Stimulated activated CD8-positive, alpha-beta memory T cell treated with anti-CD3 and anti-CD28 coated beads, Interleukin-4, amount 100 ng/mL, for 4 hours (primary cell): Measurements from ENCODE around the gene GNGT2.
"Not testable (repeated sequence)": the region's sequence is repeated elsewhere in the genome, so short reads cannot be mapped to it uniquely, and the experiment has no call there.

ENCODE experiments used
- DNase-seq, 2 donors: peaks; one replicate each; pipeline ENCODE4 v3.0.0-alpha.2; 2020; ENCODE audit warnings: low read depth in 2 of 2, low spot score in 1 of 2

GNGT2 gene

GRCh38 chr17:49213399-49213798 lies 3.0 kb upstream of the GNGT2 start:
- no peak for DNase-seq

DNA sequence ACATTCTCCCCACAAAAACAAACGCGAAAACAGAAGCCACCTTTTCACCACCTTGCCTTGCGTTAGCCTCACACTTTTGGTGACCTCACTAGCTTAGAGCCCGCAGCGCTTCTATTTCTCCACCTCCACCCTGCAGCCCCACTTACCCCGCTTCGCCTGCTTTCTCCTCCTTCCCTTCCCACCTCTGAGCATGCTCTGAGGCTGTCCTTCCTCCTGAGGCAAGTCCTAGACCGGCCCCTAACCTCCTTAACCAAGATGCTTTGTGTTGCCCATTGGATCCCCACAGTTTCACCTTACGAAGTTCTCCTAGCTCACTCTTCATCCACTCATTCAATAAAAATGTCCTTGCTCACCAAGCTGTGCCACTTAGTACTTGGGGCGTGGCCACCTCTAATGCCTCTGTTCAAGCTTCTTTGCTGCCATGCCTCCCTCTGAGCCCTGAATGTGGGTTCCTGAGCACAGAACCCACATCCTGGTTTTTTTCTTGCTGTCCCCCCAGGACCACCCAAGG lies 1.3 kb downstream of the GNGT2 start:
- DNase-seq, result no peak

- no peak for DNase-seq
These were observed 5.9 kb downstream of the GNGT2 start for GRCh38 chr17:49204516-49204915.

DNA sequence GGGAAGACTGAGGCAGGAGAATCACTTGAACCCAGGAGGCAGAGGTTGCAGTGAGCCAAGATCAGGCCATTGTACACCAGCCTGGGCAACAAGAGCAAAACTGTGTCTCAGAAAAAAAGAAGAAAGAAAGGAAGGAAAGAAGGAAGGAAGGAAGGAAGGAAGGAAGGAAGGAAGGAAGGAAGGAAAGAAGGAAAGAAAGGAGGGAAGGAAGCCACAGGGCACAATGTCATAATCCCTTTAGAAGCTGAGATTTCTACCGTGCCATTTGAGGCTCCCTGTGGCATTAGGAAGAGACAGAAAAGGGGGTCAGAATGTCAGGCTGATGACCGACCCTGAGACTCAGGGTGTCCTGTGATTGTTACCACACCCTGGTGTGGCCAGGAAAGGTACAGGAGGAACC lies 6.6 kb downstream of the GNGT2 start:
- no peak for DNase-seq

- DNase-seq, result no peak
These were observed 8.9 kb downstream of the GNGT2 start for GRCh38 chr17:49201481-49201927.

DNA sequence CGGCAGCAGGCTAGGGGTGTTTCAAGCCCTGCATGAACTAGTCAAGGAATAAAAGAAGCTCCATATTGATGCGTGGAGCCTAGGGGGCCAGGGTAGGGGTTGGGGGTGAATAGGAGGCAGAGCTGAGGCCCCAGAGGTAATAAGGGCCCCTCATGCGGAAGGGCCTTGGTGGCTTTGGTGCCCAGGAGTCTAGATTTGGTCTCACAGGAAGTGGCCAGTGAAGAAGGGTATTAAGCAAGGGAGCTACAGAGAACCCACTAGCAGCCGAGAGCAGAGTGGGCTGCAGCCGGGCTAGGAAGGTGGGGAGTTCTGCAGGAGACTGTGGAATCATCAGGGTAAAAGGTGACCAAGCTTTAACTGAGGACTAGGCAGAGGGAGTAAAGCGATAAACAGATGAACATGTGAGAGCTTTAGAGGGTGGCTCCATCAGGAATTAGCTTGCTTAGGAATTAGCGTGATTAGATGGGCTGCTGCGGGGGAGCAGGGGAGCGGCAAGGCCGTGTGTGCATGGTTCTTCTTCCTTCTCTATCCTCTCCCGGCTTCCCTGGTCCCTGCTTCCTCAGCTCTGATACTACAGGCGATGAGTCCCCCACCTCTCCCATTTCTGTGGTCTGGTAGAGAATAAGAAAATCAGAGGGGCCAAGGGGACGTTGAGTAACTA lies 9.8 kb downstream of the GNGT2 start:
- DNase-seq, result no peak

- no peak for DNase-seq
These were observed 12.2 kb downstream of the GNGT2 start for GRCh38 chr17:49198211-49198610.

GRCh38 chr17:49197346-49197998 lies 12.9 kb downstream of the GNGT2 start:
- no peak for DNase-seq

DNA sequence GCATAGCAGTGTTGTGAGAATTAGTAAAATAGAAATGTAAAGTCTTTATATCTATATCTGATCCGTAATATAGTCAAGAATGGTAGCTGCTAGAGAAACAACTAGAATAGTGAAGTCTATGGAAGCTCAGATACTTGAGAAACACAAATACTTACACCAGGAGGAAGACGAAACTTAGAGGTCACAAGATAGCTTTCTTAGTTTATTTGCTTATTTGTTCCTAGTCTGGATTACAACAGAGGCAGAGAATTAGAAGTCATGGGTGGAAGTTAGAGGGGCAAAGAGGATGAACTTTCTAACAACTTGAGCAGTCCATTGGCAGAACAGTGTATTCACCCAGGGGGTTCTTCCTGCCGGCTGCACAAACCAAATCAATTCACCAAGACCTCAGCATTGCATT lies 13.9 kb downstream of the GNGT2 start:
- DNase-seq, result no peak

- DNase-seq, result no peak
These were observed 14.6 kb downstream of the GNGT2 start for GRCh38 chr17:49195751-49196150.

- no peak for DNase-seq
These were observed 16.1 kb downstream of the GNGT2 start for GRCh38 chr17:49194297-49194607.

DNA sequence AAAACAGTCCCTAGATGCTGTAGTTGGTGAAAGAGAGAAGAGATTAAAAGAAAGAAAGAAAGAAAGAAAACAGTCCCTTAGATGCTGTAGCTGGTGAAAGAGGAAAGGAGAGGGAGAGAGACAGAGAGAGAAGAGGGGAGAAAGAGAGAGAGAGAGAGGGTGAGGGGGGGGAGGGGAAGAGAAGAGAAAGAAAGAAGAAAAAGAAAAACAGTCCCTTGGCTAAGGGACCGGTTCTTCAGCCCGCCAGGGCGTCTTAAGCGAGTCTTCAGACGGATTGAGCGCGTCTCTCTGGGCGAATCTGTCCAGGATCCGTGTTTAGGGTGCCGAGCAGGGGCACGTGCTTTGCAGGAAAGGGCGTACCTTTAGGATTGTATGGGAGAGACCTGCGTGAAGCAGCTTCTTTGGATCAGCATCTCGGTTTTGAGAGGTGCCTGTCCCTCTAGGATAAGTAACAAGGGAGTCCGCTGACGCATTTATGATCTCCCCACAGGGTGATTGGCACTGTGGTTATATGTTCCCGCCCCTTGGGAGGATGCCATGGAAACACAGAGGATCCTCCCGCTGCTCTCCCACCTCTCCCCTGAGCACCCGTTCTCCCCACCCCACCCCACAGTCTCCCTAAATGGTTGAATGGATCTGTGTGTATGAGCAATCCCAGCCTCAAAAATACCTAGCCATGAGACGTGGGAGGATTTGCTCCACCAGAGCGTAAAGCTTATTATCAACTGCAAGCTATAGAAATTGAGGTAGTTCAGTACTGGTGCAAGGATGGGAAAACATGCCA lies 16.7 kb downstream of the GNGT2 start:
- DNase-seq, result no peak

DNA sequence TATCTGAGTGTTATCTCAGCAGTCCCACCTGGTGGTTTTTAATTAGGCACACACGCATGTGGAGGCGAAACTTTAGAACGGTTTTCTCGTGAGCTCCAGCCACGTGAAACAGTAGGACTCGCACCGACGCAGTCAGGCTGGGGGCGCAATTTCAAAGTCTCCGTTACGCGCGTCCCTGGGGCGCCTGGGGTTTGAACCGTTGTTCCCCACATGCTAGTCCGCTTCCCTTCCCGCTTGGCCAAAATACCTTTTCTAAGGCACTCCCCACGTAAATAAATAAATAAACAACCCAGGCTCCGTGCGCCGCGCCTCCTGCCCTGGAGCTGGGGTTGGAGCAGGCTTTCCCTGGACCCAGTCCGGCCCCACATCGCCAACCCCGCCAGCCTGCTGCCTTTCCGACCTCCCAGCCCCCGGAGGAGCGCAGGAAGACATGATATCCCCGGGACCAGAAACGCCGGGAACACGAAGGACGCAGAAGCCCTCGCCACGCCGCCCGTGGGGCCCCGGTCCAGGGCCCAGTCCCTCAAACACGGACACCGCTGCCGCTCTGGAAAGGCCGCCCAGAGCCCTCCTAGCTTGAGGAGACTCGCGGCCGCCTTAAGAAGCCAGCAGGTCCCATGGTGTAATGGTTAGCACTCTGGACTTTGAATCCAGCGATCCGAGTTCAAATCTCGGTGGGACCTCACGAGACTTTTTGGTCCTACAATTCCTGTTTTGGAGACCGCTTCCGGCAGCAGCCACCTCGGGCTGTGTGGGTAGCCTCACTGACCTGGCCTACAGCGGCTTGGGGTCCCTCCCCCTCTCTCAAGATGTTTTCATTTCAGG lies 18.2 kb downstream of the GNGT2 start:
- peak; percentile 80 to 96 for DNase-seq

GRCh38 chr17:49191409-49191916 lies 18.9 kb downstream of the GNGT2 start:
- DNase-seq, result no peak

DNA sequence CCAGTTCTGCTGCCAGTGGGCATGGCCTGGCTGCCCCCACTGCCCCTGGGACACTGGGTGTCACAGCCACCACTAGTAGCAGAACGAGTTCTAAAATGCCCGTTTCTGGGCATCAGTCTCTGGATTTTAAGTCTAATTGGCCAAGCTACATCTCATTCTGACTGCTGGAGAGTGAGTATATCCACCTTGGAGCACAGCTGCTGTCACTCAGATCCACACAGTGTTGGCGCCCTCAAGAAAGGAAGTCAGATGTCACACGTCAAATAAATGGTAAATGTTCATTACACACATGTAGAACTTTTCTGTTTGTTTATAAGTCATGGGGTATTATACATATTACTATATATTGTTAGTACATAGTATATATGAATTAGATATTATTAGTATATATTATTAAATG lies 19.4 kb downstream of the GNGT2 start:
- no peak for DNase-seq

DNA sequence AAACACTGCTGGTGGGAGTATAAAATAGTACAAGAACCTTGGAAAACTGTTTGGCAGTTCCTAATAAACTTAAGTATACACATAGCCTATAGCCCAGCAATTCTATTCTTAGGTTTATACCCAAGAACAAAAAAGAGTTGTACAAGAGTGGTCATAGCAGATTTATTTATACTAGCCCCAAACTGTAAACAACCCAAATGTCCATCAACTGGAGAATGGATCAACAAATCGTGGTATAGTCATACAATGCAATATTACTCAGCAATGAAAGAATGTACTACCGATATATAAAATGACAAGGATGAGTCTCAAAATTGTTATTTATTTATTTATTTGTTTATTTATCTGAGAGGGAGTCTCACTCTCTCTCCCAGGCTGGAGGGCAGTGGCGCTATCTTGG lies 23.1 kb downstream of the GNGT2 start:
- DNase-seq, result no peak

GRCh38 chr17:49185381-49185780 lies 25.0 kb downstream of the GNGT2 start:
- DNase-seq, result not testable (repeated sequence)

DNA sequence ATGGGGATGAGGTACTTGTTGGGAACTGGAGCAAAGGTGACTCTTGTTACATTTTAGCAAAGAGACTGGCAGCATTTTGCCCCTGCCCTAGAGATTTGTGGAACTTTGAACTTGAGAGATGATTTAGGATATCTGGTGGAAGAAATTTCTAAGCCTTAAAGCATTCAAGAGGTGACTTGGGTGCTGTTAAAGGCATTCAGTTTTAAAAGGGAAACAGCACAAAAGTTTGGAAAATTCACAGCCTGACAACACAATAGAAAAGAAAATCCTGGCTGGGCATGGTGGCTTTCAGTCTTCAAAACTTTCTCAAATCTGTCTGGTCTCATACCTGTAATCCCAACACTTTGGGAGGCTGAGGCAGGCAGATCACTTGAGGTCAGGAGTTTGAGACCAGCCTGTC lies 25.9 kb downstream of the GNGT2 start:
- not testable (repeated sequence) for DNase-seq

DNA sequence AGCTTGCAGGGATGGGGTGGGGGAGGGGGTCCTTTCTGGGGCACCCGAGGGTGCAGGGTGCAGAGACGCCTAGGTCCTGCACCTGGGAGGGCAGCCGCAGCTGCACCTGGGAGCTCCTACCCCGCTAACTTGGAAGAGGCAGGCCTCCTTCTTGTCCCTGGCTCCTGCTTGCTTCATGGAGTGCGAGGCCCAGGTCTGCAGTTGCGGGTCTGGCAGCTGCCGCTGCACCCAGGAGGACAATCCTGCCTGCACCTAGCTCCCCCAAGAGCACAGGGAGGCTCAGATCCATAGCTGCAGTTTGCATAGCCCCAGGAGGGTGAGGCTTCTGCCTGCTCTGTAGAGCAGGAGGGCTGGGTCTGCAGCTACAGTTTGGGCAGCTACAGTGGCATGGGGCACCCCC lies 26.6 kb downstream of the GNGT2 start:
- no peak for DNase-seq

GRCh38 chr17:49183341-49183740 lies 27.0 kb downstream of the GNGT2 start:
- DNase-seq, result no peak

GRCh38 chr17:49180998-49181635 lies 29.3 kb downstream of the GNGT2 start:
- DNase-seq, result no peak
